ENCODE measurements around the gene FCRL5.
"Not testable (repeated sequence)": the region's sequence is repeated elsewhere in the genome, so short reads cannot be mapped to it uniquely, and the experiment has no call there.

The FCRL5 gene

GRCh38 chr1:157551694-157552693 is at the start of gene FCRL5:
Gene FCRL5 (minus strand): TSS chr1:157552515. CDS start chr1:157552362, 153 bp downstream.
- no peak for DNase-seq

GRCh38 chr1:157600236-157600635 is 47.9 kb upstream of the FCRL5 start:
- no peak for DNase-seq

GRCh38 chr1:157597959-157598667 is 45.8 kb upstream of the FCRL5 start, which contains the start of gene FCRL4:
Gene FCRL4 (minus strand): TSS chr1:157598085. CDS start chr1:157597944, 141 bp downstream.
- DNase-seq = no peak

- DNase-seq = no peak
Measured at GRCh38 chr1:157596384-157596783, 44.1 kb upstream of the FCRL5 start.

GRCh38 chr1:157595356-157595755 is 43.0 kb upstream of the FCRL5 start:
- no peak for DNase-seq

GRCh38 chr1:157585984-157586383 is 33.7 kb upstream of the FCRL5 start:
- no peak for DNase-seq

- no peak for DNase-seq
Measured at GRCh38 chr1:157584503-157584902, 32.2 kb upstream of the FCRL5 start.

- DNase-seq = no peak
Measured at GRCh38 chr1:157580828-157581210, 28.5 kb upstream of the FCRL5 start.

- DNase-seq = peak; percentile 21
Measured at GRCh38 chr1:157580179-157580827, 28.0 kb upstream of the FCRL5 start.

GRCh38 chr1:157577420-157577819 is 25.1 kb upstream of the FCRL5 start:
- no peak for DNase-seq

GRCh38 chr1:157575744-157576143 is 23.4 kb upstream of the FCRL5 start:
- DNase-seq = no peak

GRCh38 chr1:157574836-157575235 is 22.5 kb upstream of the FCRL5 start:
- DNase-seq = no peak

GRCh38 chr1:157566484-157567300 is 14.4 kb upstream of the FCRL5 start:
- DNase-seq = no peak

GRCh38 chr1:157562515-157562914 is 10.2 kb upstream of the FCRL5 start:
- no peak for DNase-seq

GRCh38 chr1:157558119-157558518 is 5.8 kb upstream of the FCRL5 start:
- DNase-seq = no peak

- not testable (repeated sequence) for DNase-seq
Measured at GRCh38 chr1:157548081-157548480, 4.2 kb downstream of the FCRL5 start.

GRCh38 chr1:157542676-157543075 is 9.6 kb downstream of the FCRL5 start:
- no peak for DNase-seq

- no peak for DNase-seq
Measured at GRCh38 chr1:157540852-157541251, 11.5 kb downstream of the FCRL5 start.

- no peak for DNase-seq
Measured at GRCh38 chr1:157540160-157540748, 12.1 kb downstream of the FCRL5 start.

GRCh38 chr1:157539568-157539967 is 12.7 kb downstream of the FCRL5 start:
- no peak for DNase-seq

GRCh38 chr1:157532569-157532968 is 19.7 kb downstream of the FCRL5 start:
- no peak for DNase-seq
